GM13976 (cell line): Measurements from ENCODE around the gene RRP12.

Source experiments
- DNase-seq: peaks from one replicate; pipeline ENCODE4 v3.0.0; 2012; ENCODE audit warnings: low spot score
- in situ Hi-C: fragments of 300-500 bp; cut with MboI; formaldehyde crosslinking; loops from one replicate; pipeline ENCODE4 v1.12.0; 2022; ENCODE audit warnings: low sequenced_read_pairs, mixed read lengths, inconsistent platforms; ENCODE audit not compliant: unreplicated experiment
- TF ChIP-seq, protein P1 (sequence below): IDR thresholded peaks from 2 replicates; pipeline ENCODE4 v1.5.1; 2012; ENCODE audit warnings: borderline replicate concordance, mild to moderate bottlenecking; ENCODE audit not compliant: insufficient read depth; ENCODE audit errors: extremely low read depth, missing control alignments, control extremely low read depth

RRP12 gene

DNA sequence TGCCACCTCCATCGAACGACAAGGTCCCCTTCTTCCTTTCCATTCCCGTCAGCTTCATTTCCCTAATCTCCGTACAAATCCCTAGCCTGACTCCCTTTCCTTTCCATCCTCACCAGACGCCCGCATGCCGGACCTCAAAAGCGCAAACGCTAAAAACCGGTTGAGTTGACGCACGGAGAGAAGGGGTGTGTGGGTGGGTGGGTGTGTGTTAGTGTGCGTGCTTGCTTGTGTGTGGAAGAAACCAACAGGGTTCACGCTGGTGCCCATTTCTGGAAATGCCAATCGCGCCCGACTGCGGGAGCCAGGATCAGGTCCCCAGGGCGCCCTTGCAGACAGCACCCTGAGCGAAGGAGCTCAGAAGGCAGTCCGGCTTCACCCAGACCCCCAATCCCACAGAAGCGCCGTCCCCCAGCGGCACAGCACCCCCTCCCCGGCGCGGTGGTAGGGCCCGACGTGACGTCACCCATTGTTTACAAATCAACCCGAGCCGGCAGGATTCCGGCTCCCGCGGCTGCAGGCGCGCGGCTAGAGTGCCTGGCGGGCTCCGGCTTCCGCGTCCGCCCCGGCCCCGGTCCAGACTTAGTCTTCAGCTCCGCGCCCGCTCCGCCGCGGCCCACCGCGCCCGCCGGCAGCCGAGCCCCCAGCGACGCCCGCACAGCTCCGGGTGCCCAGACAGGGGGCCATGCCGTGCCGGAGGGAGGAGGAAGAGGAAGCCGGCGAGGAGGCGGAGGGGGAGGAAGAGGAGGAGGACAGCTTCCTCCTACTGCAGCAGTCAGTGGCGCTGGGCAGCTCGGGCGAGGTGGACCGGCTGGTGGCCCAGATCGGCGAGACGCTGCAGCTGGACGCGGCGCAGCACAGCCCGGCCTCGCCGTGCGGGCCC is 82.1 kb downstream of the RRP12 start, which contains the start of gene FRAT1:
Gene FRAT1, plus strand, starts transcription at position 500 of the 880 bp plus-strand sequence. Its CDS starts 183 bp downstream, at position 683.
- DNase-seq, result peak; percentile 85
- TF ChIP-seq, protein P1, sequence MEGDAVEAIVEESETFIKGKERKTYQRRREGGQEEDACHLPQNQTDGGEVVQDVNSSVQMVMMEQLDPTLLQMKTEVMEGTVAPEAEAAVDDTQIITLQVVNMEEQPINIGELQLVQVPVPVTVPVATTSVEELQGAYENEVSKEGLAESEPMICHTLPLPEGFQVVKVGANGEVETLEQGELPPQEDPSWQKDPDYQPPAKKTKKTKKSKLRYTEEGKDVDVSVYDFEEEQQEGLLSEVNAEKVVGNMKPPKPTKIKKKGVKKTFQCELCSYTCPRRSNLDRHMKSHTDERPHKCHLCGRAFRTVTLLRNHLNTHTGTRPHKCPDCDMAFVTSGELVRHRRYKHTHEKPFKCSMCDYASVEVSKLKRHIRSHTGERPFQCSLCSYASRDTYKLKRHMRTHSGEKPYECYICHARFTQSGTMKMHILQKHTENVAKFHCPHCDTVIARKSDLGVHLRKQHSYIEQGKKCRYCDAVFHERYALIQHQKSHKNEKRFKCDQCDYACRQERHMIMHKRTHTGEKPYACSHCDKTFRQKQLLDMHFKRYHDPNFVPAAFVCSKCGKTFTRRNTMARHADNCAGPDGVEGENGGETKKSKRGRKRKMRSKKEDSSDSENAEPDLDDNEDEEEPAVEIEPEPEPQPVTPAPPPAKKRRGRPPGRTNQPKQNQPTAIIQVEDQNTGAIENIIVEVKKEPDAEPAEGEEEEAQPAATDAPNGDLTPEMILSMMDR, result no peak
- in situ Hi-C loops, result no loop called here

DNA sequence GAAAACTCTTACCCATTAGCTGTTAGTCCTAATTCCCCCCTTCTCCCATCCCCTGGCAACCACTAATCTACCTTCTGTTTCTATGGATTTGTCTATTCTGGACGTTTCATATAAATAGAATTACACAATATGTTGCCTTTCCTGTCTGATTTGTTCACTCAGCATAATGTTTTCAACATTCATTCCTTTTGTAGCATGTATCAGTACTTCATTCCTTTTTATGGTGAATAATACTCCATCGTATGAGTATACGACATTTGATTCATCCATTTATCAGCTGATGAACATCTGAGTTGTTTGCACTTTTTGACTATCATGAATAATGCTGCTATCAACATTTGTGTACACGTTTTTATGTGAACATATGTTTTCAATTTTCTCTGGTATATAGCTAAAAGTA is 86.5 kb downstream of the RRP12 start:
- in situ Hi-C loops, result no loop called here
- no peak for DNase-seq

DNA sequence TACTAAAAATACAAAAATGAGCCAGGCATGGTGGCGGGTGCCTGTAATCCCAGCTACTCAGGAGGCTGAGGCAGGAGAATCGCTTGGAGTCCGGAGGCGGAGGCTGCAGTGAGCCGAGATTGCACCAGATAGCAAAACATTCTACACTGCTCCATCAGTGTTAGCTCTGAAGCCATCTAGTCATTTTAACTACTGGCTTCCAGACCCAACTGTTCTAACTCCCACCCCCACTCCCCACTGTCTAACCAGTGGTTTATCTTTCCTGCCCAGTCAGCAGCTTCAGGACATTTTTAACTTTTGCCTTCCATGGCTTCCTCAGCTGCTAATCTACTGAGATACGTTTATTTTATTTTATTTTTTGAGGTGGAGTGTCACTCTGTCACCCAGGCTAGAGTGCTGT is 88.2 kb downstream of the RRP12 start:
- TF ChIP-seq, protein P1, result no peak
- DNase-seq, result no peak
- in situ Hi-C loops, result no loop called here

More for the DNA sequence above, 86.5 kb downstream of the RRP12 start:
- TF ChIP-seq, protein P1, result no peak

DNA sequence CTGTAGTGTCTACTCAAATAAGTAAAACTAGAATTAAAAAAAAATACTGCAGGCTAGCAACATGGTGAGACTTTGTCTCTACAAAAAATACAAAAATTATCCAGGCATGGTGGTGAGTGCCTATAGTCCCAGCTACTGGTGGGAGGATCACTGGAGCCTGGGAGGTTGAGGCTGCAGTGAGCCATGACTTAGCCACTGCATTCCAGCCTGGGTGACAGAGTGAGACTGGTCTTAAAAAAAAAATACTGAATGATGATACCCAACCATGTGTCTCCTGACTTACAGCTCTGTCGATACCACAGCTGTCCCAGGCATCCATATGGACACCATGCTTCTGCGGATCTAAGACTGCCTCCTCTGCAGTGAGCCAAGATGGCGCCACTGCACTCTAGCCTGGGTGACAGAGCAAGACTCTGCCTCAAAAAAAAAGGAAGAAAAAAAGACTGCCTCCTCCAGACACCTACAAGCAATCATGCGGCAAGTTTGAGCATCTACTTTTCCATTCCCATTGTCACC is 90.0 kb downstream of the RRP12 start:
- TF ChIP-seq, protein P1, result no peak
- in situ Hi-C loops, result no loop called here
- no peak for DNase-seq

DNA sequence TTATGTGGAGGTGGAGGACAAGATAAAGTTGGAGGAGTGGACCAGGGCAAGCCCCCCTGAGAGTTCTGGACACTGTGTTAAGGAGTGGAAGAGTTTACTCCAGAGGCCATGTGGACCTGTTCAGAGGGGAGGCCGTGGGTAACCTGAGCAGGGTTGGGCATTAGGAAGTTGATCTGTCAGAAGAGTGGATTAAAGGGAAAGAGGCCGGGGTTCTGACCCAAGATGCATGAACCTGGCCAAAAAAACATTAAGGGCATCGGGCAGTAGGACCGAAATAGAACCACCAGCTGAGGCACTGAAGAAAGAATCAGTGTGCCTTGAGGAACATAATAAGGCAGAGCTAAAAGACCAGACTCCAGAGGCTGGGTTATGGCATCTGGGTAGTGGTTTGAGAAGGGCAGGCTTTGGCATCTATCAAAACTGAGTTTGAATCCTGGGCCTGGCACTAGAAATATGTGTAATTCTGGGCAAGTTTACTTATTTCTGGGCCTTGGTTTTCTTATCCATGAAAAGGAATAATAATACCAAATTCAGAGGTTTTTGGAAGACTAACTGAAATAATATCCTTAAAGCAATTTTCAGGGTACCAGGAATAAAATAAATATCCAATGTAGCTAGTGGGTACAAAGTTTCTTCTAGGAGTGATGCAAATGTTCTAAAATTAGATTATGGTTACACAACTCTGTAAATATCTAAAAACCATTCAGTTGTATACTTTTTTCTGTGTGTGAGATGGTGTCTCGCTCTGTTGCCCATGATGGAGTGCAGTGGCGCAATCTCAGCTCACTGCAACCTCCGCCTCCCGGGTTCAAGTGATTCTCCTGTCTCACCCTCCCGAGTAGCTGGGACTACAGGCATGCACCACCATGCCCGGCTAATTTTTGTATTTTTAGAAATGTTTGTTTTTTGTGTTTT is 93.0 kb downstream of the RRP12 start:
- in situ Hi-C loops, result no loop called here
- no peak for DNase-seq
- TF ChIP-seq, protein P1, result no peak

DNA sequence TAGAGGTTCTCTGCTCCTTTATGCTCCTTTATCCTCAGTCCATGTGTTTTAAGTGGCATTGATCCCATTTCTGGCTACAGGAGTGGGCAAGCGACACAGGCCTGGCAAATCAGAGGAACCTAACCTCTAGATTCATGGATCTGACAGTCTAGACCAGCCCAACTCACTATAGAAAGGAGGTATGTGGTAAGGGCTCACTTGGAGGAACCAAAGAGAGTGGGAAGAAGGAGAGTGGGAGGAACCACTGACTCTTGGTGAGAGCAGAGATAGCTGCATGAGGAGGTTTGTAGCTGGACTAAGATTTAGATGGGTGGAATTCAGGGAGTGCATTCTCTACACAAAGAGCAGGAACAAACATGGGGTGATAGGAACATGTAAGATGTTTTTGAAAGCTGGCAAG is 93.7 kb downstream of the RRP12 start:
- TF ChIP-seq, protein P1, result no peak
- in situ Hi-C loops, result no loop called here
- no peak for DNase-seq
